Osteoblast (primary cell): Measurements from ENCODE around the gene NUDT16L1. TPM values are rescaled to one million over a fixed set of nuclear protein-coding genes. Genes with fewer than 3 reads are reported as not detected.

Source experiments
- DNase-seq: peaks from one replicate; pipeline ENCODE4 v3.0.0; 2011; ENCODE audit warnings: low spot score, mixed read lengths; ENCODE audit not compliant: insufficient read length; ENCODE audit errors: missing footprints
- H2AFZ ChIP-seq: 2 replicates; pipeline ENCODE4 v1.6.0; 2011; ENCODE audit warnings: mild to moderate bottlenecking, low read length
- H3K27ac ChIP-seq: 2 replicates; pipeline ENCODE4 v1.5.1; 2011; ENCODE audit warnings: mild to moderate bottlenecking, low read depth, low read length, moderate library complexity
- H3K27me3 ChIP-seq: 2 replicates; pipeline ENCODE4 v1.6.0; 2012; ENCODE audit warnings: mild to moderate bottlenecking, control low read depth, inconsistent platforms, low read length, moderate library complexity; ENCODE audit not compliant: insufficient read depth
- H3K36me3 ChIP-seq: 2 replicates; pipeline ENCODE4 v1.5.1; 2011; ENCODE audit warnings: mild to moderate bottlenecking, low read length, control low read depth, moderate library complexity; ENCODE audit not compliant: insufficient read depth
- H3K4me1 ChIP-seq: 2 replicates; pipeline ENCODE4 v1.5.1; 2011; ENCODE audit warnings: mild to moderate bottlenecking, low read length, control low read depth, moderate library complexity; ENCODE audit not compliant: insufficient read depth
- H3K4me2 ChIP-seq: 2 replicates; pipeline ENCODE4 v1.6.0; 2011; ENCODE audit warnings: mild to moderate bottlenecking, low read length; ENCODE audit not compliant: insufficient read depth
- H3K4me3 ChIP-seq: fragments of 200-600 bp; sonication (generic); 3 replicates; pipeline ENCODE4 v1.5.1; 2012; ENCODE audit warnings: mild to moderate bottlenecking, low read length, inconsistent platforms; ENCODE audit not compliant: insufficient read depth
- H3K79me2 ChIP-seq: 2 replicates; pipeline ENCODE4 v1.6.0; 2012; ENCODE audit warnings: mild to moderate bottlenecking, low read length, control low read depth, inconsistent platforms; ENCODE audit not compliant: insufficient read depth
- H3K9me3 ChIP-seq: 2 replicates; pipeline ENCODE4 v1.5.1; 2011; ENCODE audit warnings: low read depth, low read length, control low read depth
- H4K20me1 ChIP-seq: 2 replicates; pipeline ENCODE4 v1.6.0; 2012; ENCODE audit warnings: mild to moderate bottlenecking, low read length, control low read depth; ENCODE audit not compliant: insufficient read depth
- CTCF ChIP-seq: IDR thresholded peaks from 2 replicates; pipeline ENCODE4 v1.5.1; 2011; ENCODE audit warnings: mild to moderate bottlenecking, low read depth, low read length, moderate library complexity; ENCODE audit errors: extremely low read depth
- total RNA-seq: library from RNA; depleted of rRNA; stranded (reverse); fragments of >200 nt; gene quantifications from 2 replicates; pipeline ENCODE4 v1.2.3, GENCODE V29; 2012

NUDT16L1 gene
- total RNA-seq, 1 donor: 18.1 TPM

- Histone ChIP-seq H3K79me2 (peaks cover 28% of the 10 kb centered on the region), H3K27ac (no peak overlapping the region), H2AFZ (no peak overlapping the region), H3K9me3 (no peaks in the 10 kb centered on the region), H3K36me3 (peaks cover 50% of the 10 kb centered on the region), H4K20me1 (peaks cover 30% of the 10 kb centered on the region), H3K4me2 (no peak overlapping the region), H3K27me3 (no peaks in the 10 kb centered on the region), H3K4me3 (no peak overlapping the region), H3K4me1 (peaks cover 11% of the 10 kb centered on the region)
- no peak for TF ChIP-seq CTCF
- peak; percentile 85 for DNase-seq
Measured at GRCh38 chr16:4661661-4662060, 31.7 kb upstream of the NUDT16L1 start.

GRCh38 chr16:4663465-4663776 is 29.9 kb upstream of the NUDT16L1 start:
- no peak for DNase-seq
- no peak overlapping the region for H3K4me2 ChIP-seq
- no peak for TF ChIP-seq CTCF
- peaks cover 30% of the 10 kb centered on the region for H4K20me1 ChIP-seq
- H3K36me3 ChIP-seq: peaks cover 58% of the 10 kb centered on the region
- no peaks in the 10 kb centered on the region for H3K9me3 ChIP-seq
- H2AFZ ChIP-seq: no peak overlapping the region
- peaks cover 11% of the 10 kb centered on the region for H3K4me1 ChIP-seq
- H3K79me2 ChIP-seq: peaks cover 23% of the 10 kb centered on the region
- H3K4me3 ChIP-seq: no peak overlapping the region
- no peaks in the 10 kb centered on the region for H3K27me3 ChIP-seq
- H3K27ac ChIP-seq: no peak overlapping the region

GRCh38 chr16:4663777-4664465 is 29.4 kb upstream of the NUDT16L1 start:
- H3K4me1 ChIP-seq: peaks cover 11% of the 10 kb centered on the region
- peaks cover 23% of the 10 kb centered on the region for H3K79me2 ChIP-seq
- H3K4me3 ChIP-seq: no peak overlapping the region
- no peak overlapping the region for H3K27ac ChIP-seq
- DNase-seq: peak; percentile 63
- H3K36me3 ChIP-seq: peaks cover 59% of the 10 kb centered on the region
- no peak for TF ChIP-seq CTCF
- no peaks in the 10 kb centered on the region for H3K9me3 ChIP-seq
- peaks cover 30% of the 10 kb centered on the region for H4K20me1 ChIP-seq
- no peak overlapping the region for H3K4me2 ChIP-seq
- H2AFZ ChIP-seq: no peak overlapping the region
- no peaks in the 10 kb centered on the region for H3K27me3 ChIP-seq

GRCh38 chr16:4664538-4665418 is 28.6 kb upstream of the NUDT16L1 start:
- Histone ChIP-seq H3K36me3 (peaks cover 54% of the 10 kb centered on the region), H4K20me1 (peaks cover 24% of the 10 kb centered on the region)

More at GRCh38 chr16:4664538-4665418, 28.6 kb upstream of the NUDT16L1 start:
- DNase-seq: peak; percentile 68
- Histone ChIP-seq H3K27ac (no peak overlapping the region), H3K79me2 (peaks cover 21% of the 10 kb centered on the region), H3K4me2 (no peak overlapping the region), H3K4me3 (no peak overlapping the region), H2AFZ (no peak overlapping the region), H3K27me3 (no peaks in the 10 kb centered on the region), H3K4me1 (peaks cover 11% of the 10 kb centered on the region), H3K9me3 (no peaks in the 10 kb centered on the region)
- TF ChIP-seq CTCF: no peak
